ENCODE measurements around the gene TBX6. TPM values are rescaled to one million over a fixed set of nuclear protein-coding genes. Genes with fewer than 3 reads are reported as not detected.
"Not testable (repeated sequence)": the region's sequence is repeated elsewhere in the genome, so short reads cannot be mapped to it uniquely, and the experiment has no call there.

The TBX6 gene
- total RNA-seq, 1 donor from 2014 or later, result 0.54 TPM

DNA sequence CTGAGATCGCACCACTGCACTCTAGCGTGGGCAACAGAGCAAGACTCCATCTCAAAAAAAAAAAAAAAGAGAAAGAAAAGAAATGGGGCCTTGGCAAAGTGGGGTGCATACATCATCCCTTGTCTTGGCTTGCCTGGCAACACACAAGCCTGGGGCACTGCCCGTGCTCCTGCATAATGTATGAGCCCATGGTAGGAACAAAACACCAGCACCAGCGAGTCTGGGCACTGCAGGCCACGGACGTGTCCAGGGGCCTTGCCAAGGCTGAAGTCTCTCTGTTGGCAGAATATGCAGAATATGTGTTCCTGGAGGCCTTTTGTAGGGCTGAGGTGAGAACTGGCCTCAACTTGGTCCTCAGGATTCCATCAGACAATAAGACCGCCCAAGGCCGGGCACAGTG is 41.9 kb downstream of the TBX6 start:
- intact Hi-C loops (cut with micrococcal nuclease), result no loop called here

DNA sequence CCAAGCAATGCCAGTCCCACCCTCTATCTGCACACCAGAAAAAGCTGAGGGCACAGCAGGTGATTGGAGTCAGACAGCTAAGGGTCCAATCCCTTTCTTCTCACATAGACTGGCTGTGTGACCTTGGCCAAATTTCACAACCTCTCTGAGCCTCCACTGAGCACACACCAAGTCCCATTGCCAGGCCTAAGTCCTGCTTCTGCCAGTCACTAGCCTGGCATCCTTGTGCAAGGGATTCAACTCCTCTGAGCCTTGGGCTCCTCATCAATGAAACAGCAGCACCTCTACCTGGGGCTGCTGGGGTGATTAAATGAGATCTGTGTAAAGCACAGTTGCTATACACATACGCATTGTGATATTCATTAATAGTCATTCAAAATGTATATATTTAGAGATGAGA is 45.1 kb downstream of the TBX6 start:
- intact Hi-C loops (cut with micrococcal nuclease), result no loop called here

- intact Hi-C loops (cut with micrococcal nuclease), result no loop called here
These were observed 45.5 kb downstream of the TBX6 start for GRCh38 chr16:30046178-30046577.

- intact Hi-C loops (cut with micrococcal nuclease), result no loop called here
These were observed 49.9 kb downstream of the TBX6 start for GRCh38 chr16:30041841-30042240.

GRCh38 chr16:30040690-30041089 is 51.0 kb downstream of the TBX6 start:
- intact Hi-C loops (cut with micrococcal nuclease), result not testable (repeated sequence)

GRCh38 chr16:30040221-30040620 is 51.5 kb downstream of the TBX6 start:
- intact Hi-C loops (cut with micrococcal nuclease), result no loop called here

Other genes with a start within 250 kb of the TBX6 start
- gene CDIPT, start 228.7 kb downstream of the TBX6 start, total RNA-seq, result 68.7 and 75.4 TPM in 2 replicates
- gene SEZ6L2, start 192.4 kb downstream of the TBX6 start, total RNA-seq, result 0.07 TPM in 2 replicates
- 0.17 and 0.32 TPM in 2 replicates for gene ASPHD1, start 191.4 kb downstream of the TBX6 start, total RNA-seq
- gene KCTD13, start 165.7 kb downstream of the TBX6 start, total RNA-seq, result 42.2 and 48.4 TPM in 2 replicates
- gene TMEM219, start 129.8 kb downstream of the TBX6 start, total RNA-seq, result 46.1 and 54.0 TPM in 2 replicates
- gene TAOK2, start 118.1 kb downstream of the TBX6 start, total RNA-seq, result 39.8 and 41.5 TPM in 2 replicates
- 35.8 and 36.9 TPM in 2 replicates for gene HIRIP3, start 96.3 kb downstream of the TBX6 start, total RNA-seq
- gene INO80E, start 95.7 kb downstream of the TBX6 start, total RNA-seq, result 98.2 and 112 TPM in 2 replicates
- not detected in 2 replicates for gene DOC2A, start 80.9 kb downstream of the TBX6 start, total RNA-seq
- gene C16orf92, start 68.7 kb downstream of the TBX6 start, total RNA-seq, result not detected in 2 replicates
- 1.4 and 2.3 TPM in 2 replicates for gene TLCD3B, start 60.7 kb downstream of the TBX6 start, total RNA-seq
- 1,204 and 1,207 TPM in 2 replicates for gene ALDOA, start 26.2 kb downstream of the TBX6 start, total RNA-seq
- 147 and 149 TPM in 2 replicates for gene PPP4C, start 15.9 kb downstream of the TBX6 start, total RNA-seq
- gene YPEL3, start 4.3 kb upstream of the TBX6 start, total RNA-seq, result 49.2 and 51.4 TPM in 2 replicates
- gene GDPD3, start 21.6 kb upstream of the TBX6 start, total RNA-seq, result 7.6 and 11.2 TPM in 2 replicates
- 65.5 and 68.9 TPM in 2 replicates for gene MAPK3, start 31.3 kb upstream of the TBX6 start, total RNA-seq
- gene CORO1A, start 91.7 kb upstream of the TBX6 start, total RNA-seq, result 1,802 and 1,829 TPM in 2 replicates
- gene BOLA2B, start 101.7 kb upstream of the TBX6 start, total RNA-seq, result 183 and 188 TPM in 2 replicates
- gene SLX1A, start 102.0 kb upstream of the TBX6 start, total RNA-seq, result 57.3 and 64.3 TPM in 2 replicates
- 29.2 and 31.7 TPM in 2 replicates for gene SULT1A3, start 107.3 kb upstream of the TBX6 start, total RNA-seq
- gene NPIPB13, start 156.6 kb upstream of the TBX6 start, total RNA-seq, result 10.8 and 19.5 TPM in 2 replicates